ENCODE measurements around the gene HYAL3.

DNA sequence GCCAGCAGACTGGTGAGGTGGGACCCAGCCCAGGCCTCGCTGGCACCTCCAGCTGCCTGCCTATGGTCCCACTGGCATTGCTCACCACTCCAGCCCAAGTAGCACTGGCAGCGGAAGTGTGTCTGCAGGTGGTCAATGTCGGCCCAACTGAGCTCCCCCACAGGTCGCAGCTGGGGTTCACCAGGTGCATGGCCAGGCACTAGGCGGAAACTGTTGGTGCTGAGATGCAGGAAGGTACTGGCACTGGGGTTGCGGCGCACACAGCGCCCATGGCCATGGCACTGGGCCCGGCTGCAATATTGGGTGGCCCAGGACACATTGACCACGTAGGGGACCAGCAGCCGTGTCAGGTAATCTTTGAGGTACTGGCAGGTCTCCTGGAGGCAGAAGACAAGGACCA, 19.0 kb upstream of the HYAL3 start:
- TF ChIP-seq, protein P1, sequence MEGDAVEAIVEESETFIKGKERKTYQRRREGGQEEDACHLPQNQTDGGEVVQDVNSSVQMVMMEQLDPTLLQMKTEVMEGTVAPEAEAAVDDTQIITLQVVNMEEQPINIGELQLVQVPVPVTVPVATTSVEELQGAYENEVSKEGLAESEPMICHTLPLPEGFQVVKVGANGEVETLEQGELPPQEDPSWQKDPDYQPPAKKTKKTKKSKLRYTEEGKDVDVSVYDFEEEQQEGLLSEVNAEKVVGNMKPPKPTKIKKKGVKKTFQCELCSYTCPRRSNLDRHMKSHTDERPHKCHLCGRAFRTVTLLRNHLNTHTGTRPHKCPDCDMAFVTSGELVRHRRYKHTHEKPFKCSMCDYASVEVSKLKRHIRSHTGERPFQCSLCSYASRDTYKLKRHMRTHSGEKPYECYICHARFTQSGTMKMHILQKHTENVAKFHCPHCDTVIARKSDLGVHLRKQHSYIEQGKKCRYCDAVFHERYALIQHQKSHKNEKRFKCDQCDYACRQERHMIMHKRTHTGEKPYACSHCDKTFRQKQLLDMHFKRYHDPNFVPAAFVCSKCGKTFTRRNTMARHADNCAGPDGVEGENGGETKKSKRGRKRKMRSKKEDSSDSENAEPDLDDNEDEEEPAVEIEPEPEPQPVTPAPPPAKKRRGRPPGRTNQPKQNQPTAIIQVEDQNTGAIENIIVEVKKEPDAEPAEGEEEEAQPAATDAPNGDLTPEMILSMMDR (IDR thresholded peaks at IDR 0.05 in 8 of 11, conservative IDR thresholded peaks at IDR 0.05 in 3 of 11): no peak
- no peak for TF ChIP-seq POLR2A (IDR thresholded peaks at IDR 0.05)
